ENCODE results near the gene SPTBN4. TPM values are rescaled to one million over a fixed set of nuclear protein-coding genes. Genes with fewer than 3 reads are reported as not detected.
"Not testable (repeated sequence)": the region's sequence is repeated elsewhere in the genome, so short reads cannot be mapped to it uniquely, and the experiment has no call there.

The SPTBN4 gene
- total RNA-seq, 1 donor from 2014 or later = 161 TPM

- no peak for DNase-seq
- TF ChIP-seq CTCF (IDR thresholded peaks at IDR 0.05; ENCODE audit: partially characterized antibody, unreplicated experiment) = no peak
- H3K4me3 Mint-ChIP-seq (ENCODE audit: unreplicated experiment) = peak overlapping the region; percentile 57
These were observed 35.1 kb upstream of the SPTBN4 start for GRCh38 chr19:40431698-40432097.

GRCh38 chr19:40432760-40433159 lies 34.0 kb upstream of the SPTBN4 start:
- DNase-seq = not testable (repeated sequence)

More at GRCh38 chr19:40431698-40432097, 35.1 kb upstream of the SPTBN4 start:
- H3K27me3 Mint-ChIP-seq (ENCODE audit: unreplicated experiment) = peaks cover 11% of the 10 kb centered on the region
- no peaks in the 10 kb centered on the region for H3K36me3 Mint-ChIP-seq (ENCODE audit: unreplicated experiment)
- peak overlapping the region; percentile 98 for H3K27ac Mint-ChIP-seq (ENCODE audit: unreplicated experiment)
- H3K9me3 Mint-ChIP-seq (ENCODE audit: unreplicated experiment) = peaks cover 4% of the 10 kb centered on the region
- H3K4me1 Mint-ChIP-seq (ENCODE audit: low read depth, unreplicated experiment) = peaks cover 6% of the 10 kb centered on the region

GRCh38 chr19:40433391-40434216 lies 33.2 kb upstream of the SPTBN4 start:
- no peak for TF ChIP-seq CTCF (IDR thresholded peaks at IDR 0.05; ENCODE audit: partially characterized antibody, unreplicated experiment)
- peaks cover 11% of the 10 kb centered on the region for H3K27me3 Mint-ChIP-seq (ENCODE audit: unreplicated experiment)
- peaks cover 4% of the 10 kb centered on the region for H3K9me3 Mint-ChIP-seq (ENCODE audit: unreplicated experiment)
- peak overlapping the region; percentile 88 for H3K4me3 Mint-ChIP-seq (ENCODE audit: unreplicated experiment)
- H3K4me1 Mint-ChIP-seq (ENCODE audit: low read depth, unreplicated experiment) = peaks cover 6% of the 10 kb centered on the region
- peak overlapping the region; percentile 98 for H3K27ac Mint-ChIP-seq (ENCODE audit: unreplicated experiment)
- H3K36me3 Mint-ChIP-seq (ENCODE audit: unreplicated experiment) = no peaks in the 10 kb centered on the region
- peak; percentile 87 for DNase-seq

More at GRCh38 chr19:40432760-40433159, 34.0 kb upstream of the SPTBN4 start:
- not testable (repeated sequence) for H3K36me3 Mint-ChIP-seq (ENCODE audit: unreplicated experiment); H3K4me1 Mint-ChIP-seq (ENCODE audit: low read depth, unreplicated experiment); H3K9me3 Mint-ChIP-seq (ENCODE audit: unreplicated experiment)
- Mint-ChIP-seq H3K4me3 (ENCODE audit: unreplicated experiment) (peak overlapping the region; percentile 88), H3K27ac (ENCODE audit: unreplicated experiment) (peak overlapping the region; percentile 98), H3K27me3 (ENCODE audit: unreplicated experiment) (peaks cover 11% of the 10 kb centered on the region)

- Mint-ChIP-seq H3K4me3 (ENCODE audit: unreplicated experiment) (peak overlapping the region; percentile 4), H3K27me3 (ENCODE audit: unreplicated experiment) (peaks cover 12% of the 10 kb centered on the region)
- TF ChIP-seq CTCF (IDR thresholded peaks at IDR 0.05; ENCODE audit: partially characterized antibody, unreplicated experiment) = no peak
These were observed 28.5 kb upstream of the SPTBN4 start for GRCh38 chr19:40438284-40438683.

GRCh38 chr19:40441719-40442253 lies 25.0 kb upstream of the SPTBN4 start:
- Mint-ChIP-seq H3K36me3 (ENCODE audit: unreplicated experiment) (no peaks in the 10 kb centered on the region), H3K4me3 (ENCODE audit: unreplicated experiment) (peak overlapping the region; percentile 88), H3K27ac (ENCODE audit: unreplicated experiment) (no peak overlapping the region), H3K27me3 (ENCODE audit: unreplicated experiment) (peaks cover 13% of the 10 kb centered on the region), H3K9me3 (ENCODE audit: unreplicated experiment) (peaks cover 12% of the 10 kb centered on the region), H3K4me1 (ENCODE audit: low read depth, unreplicated experiment) (peaks cover 5% of the 10 kb centered on the region)
- TF ChIP-seq CTCF (IDR thresholded peaks at IDR 0.05; ENCODE audit: partially characterized antibody, unreplicated experiment) = no peak
- no peak for DNase-seq

More at GRCh38 chr19:40438284-40438683, 28.5 kb upstream of the SPTBN4 start:
- Mint-ChIP-seq H3K27ac (ENCODE audit: unreplicated experiment) (no peak overlapping the region), H3K9me3 (ENCODE audit: unreplicated experiment) (peaks cover 6% of the 10 kb centered on the region), H3K4me1 (ENCODE audit: low read depth, unreplicated experiment) (peaks cover 9% of the 10 kb centered on the region), H3K36me3 (ENCODE audit: unreplicated experiment) (no peaks in the 10 kb centered on the region)
- no peak for DNase-seq
